HepG2 (cell line): ENCODE measurements around the gene SNX21. TPM values are rescaled to one million over a fixed set of nuclear protein-coding genes. Genes with fewer than 3 reads are reported as not detected.
A peak's percentile ranks its signal among the peaks of the same experiment; 100 is the strongest.

Experiments
- ARID2 ChIP-seq: sonication (generic); formaldehyde crosslinking; IDR thresholded peaks from 2 replicates; pipeline ENCODE4 v1.8.1; 2022; ENCODE audit warnings: mild to moderate bottlenecking, missing genetic modification reagents, borderline replicate concordance
- BRCA1 ChIP-seq: sonication (generic); formaldehyde crosslinking; IDR thresholded peaks from 2 replicates; pipeline ENCODE4 v1.4.0; 2020; ENCODE audit warnings: missing genetic modification reagents
- CREM ChIP-seq, 2 experiments: sonication (generic) in 1 of 2; formaldehyde crosslinking in 1 of 2; IDR thresholded peaks; 2 replicates each; pipeline versions ENCODE4 v1.4.0 to v1.6.1; 2016 to 2020; ENCODE audit warnings: antibody characterized with exemption in 1 of 2, mild to moderate bottlenecking in 1 of 2, missing genetic modification reagents in 1 of 2
- RELA ChIP-seq: sonication (generic); formaldehyde crosslinking; IDR thresholded peaks from 2 replicates; pipeline ENCODE4 v1.4.0; 2020; ENCODE audit warnings: missing genetic modification reagents
- SAP130 ChIP-seq: IDR thresholded peaks from 2 replicates; pipeline ENCODE4 v1.6.1; 2016; ENCODE audit warnings: low read depth
- SOX13 ChIP-seq, 3 experiments: fragments of 450-650 bp in 1 of 3; sonication (generic) in 1 of 3; formaldehyde crosslinking in 1 of 3; IDR thresholded peaks in 2 of 3; conservative IDR thresholded peaks in 1 of 3; 2 replicates each; pipeline versions ENCODE4 v1.5.0 to v1.6.1; 2016 to 2020; ENCODE audit warnings: antibody characterized with exemption in 1 of 3, mild to moderate bottlenecking in 1 of 3, missing compliant biosample characterization in 1 of 3, missing genetic modification reagents in 1 of 3, moderate library complexity in 1 of 3
- SOX6 ChIP-seq, 2 experiments: fragments of 450-650 bp in 1 of 2; sonication (generic) in 1 of 2; formaldehyde crosslinking in 1 of 2; IDR thresholded peaks; 2 replicates each; pipeline versions ENCODE4 v1.4.0 to v1.6.1; 2017 to 2020; ENCODE audit warnings: antibody characterized with exemption in 1 of 2, mild to moderate bottlenecking in 1 of 2, missing genetic modification reagents in 1 of 2
- XRCC5 ChIP-seq: fragments of 200-400 bp; formaldehyde crosslinking; optimal IDR thresholded peaks from 2 replicates; pipeline ENCODE3; 2017; ENCODE audit warnings: mild to moderate bottlenecking, low read length
- ZNF224 ChIP-seq: sonication (generic); formaldehyde crosslinking; IDR thresholded peaks from 2 replicates; pipeline ENCODE4 v1.5.0; 2020; ENCODE audit warnings: mild to moderate bottlenecking, missing genetic modification reagents
- ZNF256 ChIP-seq: sonication (generic); formaldehyde crosslinking; conservative IDR thresholded peaks from 2 replicates; pipeline ENCODE4 v1.4.0; 2020; ENCODE audit warnings: missing genetic modification reagents
- ZNF468 ChIP-seq: sonication (generic); formaldehyde crosslinking; IDR thresholded peaks from 2 replicates; pipeline ENCODE4 v1.8.0; 2022; ENCODE audit warnings: mild to moderate bottlenecking, moderate library complexity, missing genetic modification reagents
- ZNF550 ChIP-seq: sonication (generic); formaldehyde crosslinking; IDR thresholded peaks from 2 replicates; pipeline ENCODE4 v1.4.0; 2020; ENCODE audit warnings: mild to moderate bottlenecking, missing genetic modification reagents, borderline replicate concordance
- ZNF589 ChIP-seq: sonication (generic); formaldehyde crosslinking; conservative IDR thresholded peaks from 2 replicates; pipeline ENCODE4 v1.8.0; 2022; ENCODE audit warnings: mild to moderate bottlenecking, moderate library complexity, missing genetic modification reagents
- ZNF644 ChIP-seq: IDR thresholded peaks from 2 replicates; pipeline ENCODE4 v1.6.1; 2016; ENCODE audit warnings: low read depth
- ZNF773 ChIP-seq: sonication (generic); formaldehyde crosslinking; IDR thresholded peaks from 2 replicates; pipeline ENCODE4 v1.4.0; 2020; ENCODE audit warnings: missing genetic modification reagents, borderline replicate concordance
- polyA plus RNA-seq, 8 experiments: library from polyadenylated mRNA; depleted of rRNA in 3 of 8; stranded (reverse) in 7 of 8; unstranded in 1 of 8; fragments of >200 nt; fragmentation: Illumina TruSeq in 4 of 8; extraction: Trizol in 4 of 8; gene quantifications; 2 replicates each; pipeline versions ENCODE4 v1.2.1 to v1.2.3, GENCODE V29; 2011 to 2016; ENCODE audit warnings: low read depth in 4 of 8, missing spikeins in 1 of 8, mixed read lengths in 1 of 8; ENCODE audit not compliant: insufficient read depth in 1 of 8
- total RNA-seq, 5 experiments: library from RNA; depleted of rRNA; stranded (reverse); fragments of >200 nt; fragmentation: Illumina TruSeq; extraction: Trizol; gene quantifications; 2 replicates each; pipeline ENCODE4 v1.2.3, GENCODE V29; 2016; ENCODE audit warnings: low read depth in 1 of 5
- TF ChIP-seq, protein P1 (sequence below): sonication (generic); formaldehyde crosslinking; IDR thresholded peaks from 2 replicates; pipeline ENCODE4 v1.4.0; 2020; ENCODE audit warnings: low read depth, mild to moderate bottlenecking, missing genetic modification reagents
- TF ChIP-seq, protein P2 (sequence below): sonication (generic); IDR thresholded peaks from 2 replicates; pipeline ENCODE4 v1.6.1; 2016; ENCODE audit warnings: low read depth, borderline replicate concordance
- TF ChIP-seq, protein P3 (sequence below): sonication (generic); formaldehyde crosslinking; IDR thresholded peaks from 2 replicates; pipeline ENCODE4 v1.8.1; 2022; ENCODE audit warnings: mild to moderate bottlenecking, missing genetic modification reagents
- TF ChIP-seq, protein P4 (sequence below): sonication (generic); formaldehyde crosslinking; conservative IDR thresholded peaks from 2 replicates; pipeline ENCODE4 v1.5.0; 2020; ENCODE audit warnings: missing genetic modification reagents
- TF ChIP-seq, protein P5 (sequence below): sonication (generic); formaldehyde crosslinking; IDR thresholded peaks from 2 replicates; pipeline ENCODE4 v1.4.0; 2020; ENCODE audit warnings: missing genetic modification reagents

Gene SNX21
- total and polyA plus RNA-seq, 2 of the 13 experiments (the other 11 are each of a cell fraction or from before 2014, with no cell fraction given), result 7.7 to 12.8 TPM

DNA sequence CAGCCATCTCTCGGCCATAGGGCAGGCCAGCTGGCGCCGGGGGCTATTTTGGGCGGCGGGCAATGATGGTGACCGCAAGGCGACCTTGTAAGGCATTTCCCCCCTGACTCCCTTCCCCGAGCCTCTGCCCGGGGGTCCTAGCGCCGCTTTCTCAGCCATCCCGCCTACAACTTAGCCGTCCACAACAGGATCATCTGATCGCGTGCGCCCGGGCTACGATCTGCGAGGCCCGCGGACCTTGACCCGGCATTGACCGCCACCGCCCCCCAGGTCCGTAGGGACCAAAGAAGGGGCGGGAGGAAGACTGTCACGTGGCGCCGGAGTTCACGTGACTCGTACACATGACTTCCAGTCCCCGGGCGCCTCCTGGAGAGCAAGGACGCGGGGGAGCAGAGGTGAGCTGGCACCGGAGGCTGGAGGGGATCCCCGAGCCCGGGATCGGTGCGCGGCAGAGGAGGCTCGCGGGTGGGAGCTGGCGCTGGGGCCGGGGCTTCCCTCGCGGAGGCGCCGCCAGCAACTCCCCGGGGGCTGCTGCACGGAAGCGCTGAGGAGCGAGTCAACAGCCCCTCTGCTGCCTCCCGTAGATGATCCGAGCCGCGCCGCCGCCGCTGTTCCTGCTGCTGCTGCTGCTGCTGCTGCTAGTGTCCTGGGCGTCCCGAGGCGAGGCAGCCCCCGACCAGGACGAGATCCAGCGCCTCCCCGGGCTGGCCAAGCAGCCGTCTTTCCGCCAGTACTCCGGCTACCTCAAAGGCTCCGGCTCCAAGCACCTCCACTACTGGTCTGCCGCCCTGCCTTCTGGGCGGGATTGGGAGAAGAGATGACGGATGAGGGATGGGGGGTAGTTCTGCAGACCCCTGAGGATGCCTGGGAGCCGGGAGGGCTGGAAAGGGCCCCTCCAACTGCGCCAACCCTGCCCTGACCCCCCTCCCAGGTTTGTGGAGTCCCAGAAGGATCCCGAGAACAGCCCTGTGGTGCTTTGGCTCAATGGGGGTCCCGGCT, 57.7 kb downstream of the SNX21 start, which contains the start of the genes CTSA and NEURL2 (continued):
- TF ChIP-seq RELA (CRISPR knock-in tag) (peak; percentile 82; the same call in 1 of the 2 replicates), ZNF773 (peak; percentile 37; the same call in 1 of the 2 replicates), SAP130 (CRISPR knock-in tag) (peak; percentile 100), XRCC5 (peak; percentile 95), ZNF224 (peak; percentile 88), BRCA1 (CRISPR knock-in tag) (peak; percentile 97; the same call in 1 of the 2 replicates), ARID2 (peak; percentile 94), ZNF256 (CRISPR knock-in tag) (peak; percentile 96), CREM (IDR thresholded peaks at IDR 0.05) (peak; percentile 88), CREM (CRISPR knock-in tag; IDR thresholded peaks at IDR 0.05) (no peak), ZNF644 (CRISPR knock-in tag) (no peak; the same call in 1 of the 2 replicates), ZNF589 (CRISPR knock-in tag) (peak; percentile 99), SOX13 (IDR thresholded peaks at IDR 0.05) (peak; percentile 68; the same call in 1 of the 2 replicates), SOX13 (CRISPR knock-in tag; conservative IDR thresholded peaks at IDR 0.05 in 1 of 2, IDR thresholded peaks at IDR 0.05 in 1 of 2) (peak in 1 of 2 experiments; percentile 94; a peak in 2 of 4 replicates), ZNF550 (CRISPR knock-in tag) (peak; percentile 96), ZNF468 (CRISPR knock-in tag) (peak; percentile 92), SOX6 (IDR thresholded peaks at IDR 0.05) (no peak), SOX6 (CRISPR knock-in tag; IDR thresholded peaks at IDR 0.05) (peak; percentile 96)
- TF ChIP-seq, protein P1, sequence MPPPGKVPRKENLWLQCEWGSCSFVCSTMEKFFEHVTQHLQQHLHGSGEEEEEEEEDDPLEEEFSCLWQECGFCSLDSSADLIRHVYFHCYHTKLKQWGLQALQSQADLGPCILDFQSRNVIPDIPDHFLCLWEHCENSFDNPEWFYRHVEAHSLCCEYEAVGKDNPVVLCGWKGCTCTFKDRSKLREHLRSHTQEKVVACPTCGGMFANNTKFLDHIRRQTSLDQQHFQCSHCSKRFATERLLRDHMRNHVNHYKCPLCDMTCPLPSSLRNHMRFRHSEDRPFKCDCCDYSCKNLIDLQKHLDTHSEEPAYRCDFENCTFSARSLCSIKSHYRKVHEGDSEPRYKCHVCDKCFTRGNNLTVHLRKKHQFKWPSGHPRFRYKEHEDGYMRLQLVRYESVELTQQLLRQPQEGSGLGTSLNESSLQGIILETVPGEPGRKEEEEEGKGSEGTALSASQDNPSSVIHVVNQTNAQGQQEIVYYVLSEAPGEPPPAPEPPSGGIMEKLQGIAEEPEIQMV, result peak; percentile 99
- TF ChIP-seq, protein P2, sequence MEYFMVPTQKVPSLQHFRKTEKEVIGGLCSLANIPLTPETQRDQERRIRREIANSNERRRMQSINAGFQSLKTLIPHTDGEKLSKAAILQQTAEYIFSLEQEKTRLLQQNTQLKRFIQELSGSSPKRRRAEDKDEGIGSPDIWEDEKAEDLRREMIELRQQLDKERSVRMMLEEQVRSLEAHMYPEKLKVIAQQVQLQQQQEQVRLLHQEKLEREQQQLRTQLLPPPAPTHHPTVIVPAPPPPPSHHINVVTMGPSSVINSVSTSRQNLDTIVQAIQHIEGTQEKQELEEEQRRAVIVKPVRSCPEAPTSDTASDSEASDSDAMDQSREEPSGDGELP, result peak; percentile 88; the same call in 1 of the 2 replicates
- TF ChIP-seq, protein P3, sequence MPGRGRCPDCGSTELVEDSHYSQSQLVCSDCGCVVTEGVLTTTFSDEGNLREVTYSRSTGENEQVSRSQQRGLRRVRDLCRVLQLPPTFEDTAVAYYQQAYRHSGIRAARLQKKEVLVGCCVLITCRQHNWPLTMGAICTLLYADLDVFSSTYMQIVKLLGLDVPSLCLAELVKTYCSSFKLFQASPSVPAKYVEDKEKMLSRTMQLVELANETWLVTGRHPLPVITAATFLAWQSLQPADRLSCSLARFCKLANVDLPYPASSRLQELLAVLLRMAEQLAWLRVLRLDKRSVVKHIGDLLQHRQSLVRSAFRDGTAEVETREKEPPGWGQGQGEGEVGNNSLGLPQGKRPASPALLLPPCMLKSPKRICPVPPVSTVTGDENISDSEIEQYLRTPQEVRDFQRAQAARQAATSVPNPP (CRISPR knock-in tag), result peak; percentile 99
- TF ChIP-seq, protein P4, sequence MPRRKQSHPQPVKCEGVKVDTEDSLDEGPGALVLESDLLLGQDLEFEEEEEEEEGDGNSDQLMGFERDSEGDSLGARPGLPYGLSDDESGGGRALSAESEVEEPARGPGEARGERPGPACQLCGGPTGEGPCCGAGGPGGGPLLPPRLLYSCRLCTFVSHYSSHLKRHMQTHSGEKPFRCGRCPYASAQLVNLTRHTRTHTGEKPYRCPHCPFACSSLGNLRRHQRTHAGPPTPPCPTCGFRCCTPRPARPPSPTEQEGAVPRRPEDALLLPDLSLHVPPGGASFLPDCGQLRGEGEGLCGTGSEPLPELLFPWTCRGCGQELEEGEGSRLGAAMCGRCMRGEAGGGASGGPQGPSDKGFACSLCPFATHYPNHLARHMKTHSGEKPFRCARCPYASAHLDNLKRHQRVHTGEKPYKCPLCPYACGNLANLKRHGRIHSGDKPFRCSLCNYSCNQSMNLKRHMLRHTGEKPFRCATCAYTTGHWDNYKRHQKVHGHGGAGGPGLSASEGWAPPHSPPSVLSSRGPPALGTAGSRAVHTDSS (CRISPR knock-in tag), result 0 out of 2 replicates have a peak, but pooled peaks have one; percentile 16
- TF ChIP-seq, protein P5, sequence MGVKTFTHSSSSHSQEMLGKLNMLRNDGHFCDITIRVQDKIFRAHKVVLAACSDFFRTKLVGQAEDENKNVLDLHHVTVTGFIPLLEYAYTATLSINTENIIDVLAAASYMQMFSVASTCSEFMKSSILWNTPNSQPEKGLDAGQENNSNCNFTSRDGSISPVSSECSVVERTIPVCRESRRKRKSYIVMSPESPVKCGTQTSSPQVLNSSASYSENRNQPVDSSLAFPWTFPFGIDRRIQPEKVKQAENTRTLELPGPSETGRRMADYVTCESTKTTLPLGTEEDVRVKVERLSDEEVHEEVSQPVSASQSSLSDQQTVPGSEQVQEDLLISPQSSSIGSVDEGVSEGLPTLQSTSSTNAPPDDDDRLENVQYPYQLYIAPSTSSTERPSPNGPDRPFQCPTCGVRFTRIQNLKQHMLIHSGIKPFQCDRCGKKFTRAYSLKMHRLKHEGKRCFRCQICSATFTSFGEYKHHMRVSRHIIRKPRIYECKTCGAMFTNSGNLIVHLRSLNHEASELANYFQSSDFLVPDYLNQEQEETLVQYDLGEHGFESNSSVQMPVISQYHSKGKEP (CRISPR knock-in tag), result peak; percentile 83; the same call in 1 of the 2 replicates
